ENCODE data around the gene NR1I3. TPM values are rescaled to one million over a fixed set of nuclear protein-coding genes. Genes with fewer than 3 reads are reported as not detected.
A peak's percentile ranks its signal among the peaks of the same experiment; 100 is the strongest.
"Not testable (repeated sequence)": the region's sequence is repeated elsewhere in the genome, so short reads cannot be mapped to it uniquely, and the experiment has no call there.

NR1I3 gene, protein sequence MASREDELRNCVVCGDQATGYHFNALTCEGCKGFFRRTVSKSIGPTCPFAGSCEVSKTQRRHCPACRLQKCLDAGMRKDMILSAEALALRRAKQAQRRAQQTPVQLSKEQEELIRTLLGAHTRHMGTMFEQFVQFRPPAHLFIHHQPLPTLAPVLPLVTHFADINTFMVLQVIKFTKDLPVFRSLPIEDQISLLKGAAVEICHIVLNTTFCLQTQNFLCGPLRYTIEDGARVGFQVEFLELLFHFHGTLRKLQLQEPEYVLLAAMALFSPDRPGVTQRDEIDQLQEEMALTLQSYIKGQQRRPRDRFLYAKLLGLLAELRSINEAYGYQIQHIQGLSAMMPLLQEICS
- 1 to 10 TPM; 1.9 to 4.4 (median 3.6) TPM for polyA plus RNA-seq (ENCODE audit: insufficient read length in 4 of 4)

DNA sequence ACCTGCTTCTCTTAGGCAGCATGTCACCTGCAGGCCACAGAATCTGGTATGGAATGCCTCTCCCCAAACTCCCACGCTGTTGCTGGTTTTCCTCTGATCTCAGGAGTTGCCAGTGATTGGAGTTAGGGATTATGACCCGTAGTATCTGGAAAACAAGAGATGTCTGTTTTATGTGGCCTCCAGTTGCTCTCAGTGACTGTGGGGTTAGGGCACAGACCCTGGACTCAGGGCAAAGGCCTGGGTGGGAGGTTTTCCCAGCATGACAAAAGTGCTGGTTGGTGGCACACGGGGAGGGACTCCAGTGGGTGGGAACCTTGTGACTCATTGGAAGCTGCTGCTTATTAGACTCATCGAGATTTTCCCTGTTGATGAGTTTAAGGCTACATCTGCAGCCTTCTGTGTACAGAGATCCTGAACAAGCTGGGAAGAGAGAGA is at the start of gene NR1I3:
TSS of gene NR1I3 (minus strand) at position 165 of the 435 bp plus-strand sequence. CDS start 1,638 bp downstream, outside the sequence.
- DNase-seq (ENCODE audit: low read depth in 4 of 4, low spot score in 2 of 4) = no peak

GRCh38 chr1:161287482-161288054 is 49.6 kb upstream of the NR1I3 start:
- DNase-seq (ENCODE audit: low read depth in 4 of 4, low spot score in 2 of 4) = no peak

- DNase-seq (ENCODE audit: low read depth in 4 of 4, low spot score in 2 of 4) = no peak
Observed at GRCh38 chr1:161285521-161285920, 47.5 kb upstream of the NR1I3 start.

DNA sequence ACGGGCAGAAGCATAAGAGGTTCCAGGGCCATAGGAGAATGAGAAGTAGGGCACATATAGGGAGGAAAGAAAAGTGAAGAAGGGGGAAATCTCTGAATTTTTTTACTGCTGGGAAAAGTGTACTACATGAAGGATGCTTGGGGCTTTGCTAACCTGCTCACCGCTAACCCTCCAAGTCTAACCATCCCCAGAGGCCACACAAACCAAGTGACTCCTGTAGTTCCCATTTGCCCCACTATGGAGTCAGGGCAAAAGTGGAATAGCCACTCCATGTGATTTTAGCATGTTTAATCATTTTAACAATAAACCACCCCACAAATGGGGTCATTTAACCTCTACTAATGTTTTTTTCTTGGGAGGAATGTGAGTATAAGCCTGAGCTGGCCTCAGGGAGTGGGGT is 47.1 kb upstream of the NR1I3 start:
- no peak for DNase-seq (ENCODE audit: low read depth in 4 of 4, low spot score in 2 of 4)

DNA sequence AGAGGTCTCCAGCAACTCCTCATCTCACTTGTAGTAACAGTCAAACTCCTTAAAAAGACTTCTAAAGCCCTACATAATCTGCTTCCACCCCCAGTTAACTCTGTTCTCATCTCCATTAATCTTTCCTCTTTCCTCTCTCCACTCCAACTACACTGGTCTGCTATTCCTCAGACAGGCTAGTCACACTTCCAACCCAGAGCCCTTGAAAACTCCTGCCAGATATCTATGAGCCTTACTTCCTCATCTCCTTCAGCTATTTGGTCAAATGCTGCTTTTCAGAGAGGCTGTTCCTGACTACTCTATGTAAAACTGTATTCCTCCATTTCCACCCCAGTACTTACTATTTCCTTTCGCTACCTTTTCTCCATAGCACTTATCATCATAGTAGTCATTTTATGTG is 45.0 kb upstream of the NR1I3 start:
- DNase-seq (ENCODE audit: low read depth in 4 of 4, low spot score in 2 of 4) = no peak

DNA sequence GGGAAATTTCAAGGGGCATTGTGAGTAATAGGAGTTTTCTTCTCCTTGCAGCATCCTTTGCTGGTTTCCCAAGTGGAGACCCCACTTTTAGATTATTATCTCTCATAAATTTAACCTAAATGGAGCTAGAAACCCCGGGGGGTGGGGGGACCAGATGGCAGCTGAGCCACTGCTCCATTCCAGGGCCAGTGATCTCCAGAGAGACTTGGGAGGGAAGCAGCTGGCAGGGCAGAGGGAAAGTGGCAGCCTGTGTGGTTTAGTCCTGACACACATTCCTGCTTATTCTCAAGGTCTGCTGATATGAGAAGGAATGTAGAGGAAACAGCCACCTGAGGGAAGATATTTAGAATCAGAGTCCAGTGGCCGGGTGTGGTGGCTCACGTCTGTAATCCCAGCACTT is 36.9 kb upstream of the NR1I3 start:
- DNase-seq (ENCODE audit: low read depth in 4 of 4, low spot score in 2 of 4) = no peak

DNA sequence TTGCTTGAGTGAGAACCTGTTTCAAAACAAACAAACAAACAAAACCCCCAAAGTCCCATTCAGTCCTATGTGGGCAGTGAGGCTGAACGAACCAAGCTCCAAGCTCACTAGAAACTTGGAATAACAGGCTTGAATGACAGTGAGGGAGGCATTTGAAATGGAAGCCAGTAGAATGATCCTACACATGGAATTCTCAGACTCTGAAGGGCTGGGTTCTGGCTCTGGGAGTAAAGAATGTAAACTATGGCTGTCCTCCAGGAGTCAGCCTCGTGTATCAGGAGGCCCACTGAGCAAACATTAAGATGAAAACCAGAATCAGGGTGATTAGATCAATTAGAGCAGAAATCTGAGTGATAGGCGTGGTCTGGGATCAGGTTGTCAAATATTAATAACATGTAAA is 35.4 kb upstream of the NR1I3 start:
- DNase-seq (ENCODE audit: low read depth in 4 of 4, low spot score in 2 of 4) = no peak

GRCh38 chr1:161267321-161267720 is 29.3 kb upstream of the NR1I3 start:
- no peak for DNase-seq (ENCODE audit: low read depth in 4 of 4, low spot score in 2 of 4)

DNA sequence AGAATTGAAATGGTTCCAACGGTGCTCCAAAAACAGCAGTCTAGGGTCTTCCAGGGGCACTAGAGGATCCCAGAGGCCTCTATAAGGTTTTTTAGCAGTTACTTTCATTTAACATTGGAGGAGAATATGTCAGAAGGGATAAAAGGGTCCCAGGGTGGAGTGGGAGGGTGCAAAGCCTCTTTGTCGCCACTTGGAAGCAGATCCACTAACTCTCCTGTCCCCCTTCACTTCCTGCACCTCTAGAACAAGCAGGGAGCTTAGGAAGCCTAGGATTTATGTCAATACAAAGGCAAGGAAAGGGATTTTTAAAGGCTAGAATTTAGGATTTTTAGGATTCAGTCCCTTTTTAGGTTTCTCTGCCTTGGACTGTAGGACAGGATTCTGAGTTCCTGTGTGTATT is 28.8 kb upstream of the NR1I3 start:
- no peak for DNase-seq (ENCODE audit: low read depth in 4 of 4, low spot score in 2 of 4)

DNA sequence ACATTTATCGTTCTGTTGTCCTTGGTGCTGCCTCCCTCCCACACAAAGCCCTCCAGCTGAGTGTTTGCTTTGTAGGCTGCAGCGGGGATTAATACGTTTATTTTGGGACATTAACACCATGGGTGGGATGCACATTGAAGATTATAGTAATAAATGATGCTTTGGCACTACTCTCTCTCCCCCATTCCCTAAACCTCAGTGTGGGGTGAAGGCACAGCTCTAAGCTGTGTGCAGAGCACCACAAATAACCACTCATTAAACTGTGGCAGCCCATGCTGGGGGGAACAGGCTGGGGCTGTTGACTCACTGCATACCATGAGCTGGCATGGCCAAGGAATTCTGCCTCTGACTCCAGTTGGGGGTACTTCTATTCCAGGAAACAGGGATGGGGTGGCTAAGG is 28.2 kb upstream of the NR1I3 start:
- DNase-seq (ENCODE audit: low read depth in 4 of 4, low spot score in 2 of 4) = no peak

DNA sequence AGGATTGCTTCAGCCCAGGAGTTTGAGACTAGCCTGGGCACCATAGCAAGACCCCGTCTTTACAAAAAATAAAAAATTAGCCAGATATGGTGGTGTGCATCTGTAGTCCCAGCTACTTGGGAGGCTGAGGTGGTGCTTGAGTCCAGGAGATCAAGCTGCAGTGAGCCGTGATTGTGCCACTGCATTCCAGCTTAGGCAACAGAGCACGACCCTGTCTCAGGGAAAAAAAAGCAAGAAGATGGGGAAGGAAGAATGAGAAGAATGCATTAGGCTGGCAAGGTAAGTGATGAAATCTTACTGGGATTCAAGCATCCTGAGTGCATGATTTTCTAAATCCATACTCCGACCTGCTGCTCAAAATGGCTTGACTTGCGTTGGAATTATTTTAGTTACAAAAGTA is 27.3 kb upstream of the NR1I3 start:
- no peak for DNase-seq (ENCODE audit: low read depth in 4 of 4, low spot score in 2 of 4)

DNA sequence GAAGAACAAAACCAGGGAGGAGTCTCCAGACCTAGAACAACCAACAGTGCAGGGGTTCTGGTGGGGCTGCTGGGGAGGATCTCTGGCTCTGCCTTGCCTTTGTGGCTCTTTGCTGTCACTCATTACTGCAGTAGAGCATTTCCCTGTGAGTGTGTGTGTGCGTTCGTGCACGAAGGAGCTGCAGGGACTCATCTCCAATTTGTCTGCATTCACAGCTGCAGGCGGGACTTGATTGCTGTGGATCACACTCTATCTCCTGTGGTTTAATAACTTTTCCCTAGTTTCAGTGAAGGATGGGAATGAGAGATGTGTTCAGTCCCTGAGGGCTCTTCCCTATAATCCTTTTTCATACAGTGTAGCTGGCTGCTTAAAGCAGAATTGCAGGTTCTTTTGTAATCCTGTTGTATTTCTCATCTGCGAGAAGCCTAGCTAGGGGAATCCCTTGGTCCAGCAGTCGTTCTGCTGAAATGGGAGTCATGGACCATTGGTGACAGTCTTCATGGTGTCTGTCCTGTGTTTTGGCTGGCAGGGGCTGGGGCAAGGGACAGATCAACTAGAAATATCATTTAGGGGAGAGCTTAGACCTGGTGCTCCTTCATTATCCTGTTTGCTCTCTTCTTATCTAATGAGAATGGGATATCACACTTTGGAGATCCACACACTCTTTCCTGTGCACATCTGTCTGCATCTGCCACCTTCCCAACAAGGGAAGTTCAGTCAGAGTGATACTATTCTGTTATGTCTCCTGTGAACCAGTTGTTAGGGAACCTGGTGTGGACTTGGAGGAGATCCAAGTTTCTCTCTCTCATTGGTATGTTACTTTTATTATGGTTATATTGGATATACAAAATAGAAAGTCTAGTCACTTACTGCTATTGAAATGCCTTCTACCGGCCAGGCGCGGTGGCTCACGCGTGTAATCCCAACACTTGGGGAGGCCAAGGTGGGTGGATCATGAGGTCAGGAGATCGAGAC is 23.5 kb upstream of the NR1I3 start:
- DNase-seq (ENCODE audit: low read depth in 4 of 4, low spot score in 2 of 4) = no peak

DNA sequence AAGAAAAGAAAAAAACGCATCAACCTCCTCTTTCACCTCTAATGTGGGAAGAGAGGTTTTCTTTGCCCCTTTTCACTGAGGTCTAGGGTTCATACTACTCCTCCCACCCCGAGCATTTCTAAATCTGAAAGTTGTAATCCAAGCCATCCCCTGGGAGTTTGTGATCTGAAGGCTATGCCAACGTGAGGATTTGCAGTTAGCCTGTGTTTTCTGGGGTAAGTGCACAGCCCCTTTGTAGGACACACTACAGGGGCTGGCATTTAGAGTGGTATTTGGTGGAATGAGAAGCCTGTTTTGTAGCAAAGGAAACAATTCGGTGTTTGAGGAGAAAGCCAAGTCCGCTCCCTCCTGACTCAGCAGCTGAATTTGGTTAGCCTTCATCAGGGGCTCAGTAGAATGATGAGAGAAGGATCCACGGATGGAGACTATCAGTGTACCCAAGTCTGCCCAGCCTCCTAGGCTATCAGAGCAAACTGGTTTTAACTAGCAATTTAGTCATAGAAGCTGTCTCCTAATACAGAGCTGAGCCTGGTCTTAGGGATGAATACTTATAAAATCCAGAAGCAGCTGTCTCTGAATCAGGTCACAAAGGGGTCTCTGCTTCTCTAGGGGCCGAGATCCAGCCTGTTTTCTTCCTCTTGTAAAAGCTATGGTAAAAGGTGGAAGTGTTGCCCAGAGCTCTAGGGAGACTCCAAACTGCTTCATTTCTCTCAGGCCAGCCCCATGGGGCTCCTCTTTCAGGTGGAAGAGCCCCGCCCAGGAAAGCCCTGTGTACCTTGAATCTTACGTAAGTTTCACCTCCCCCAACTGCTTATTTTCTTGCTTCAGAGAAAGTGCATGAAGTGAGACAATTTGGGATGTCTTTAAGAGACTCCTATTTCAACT is 22.6 kb upstream of the NR1I3 start:
- no peak for DNase-seq (ENCODE audit: low read depth in 4 of 4, low spot score in 2 of 4)

- no peak for DNase-seq (ENCODE audit: low read depth in 4 of 4, low spot score in 2 of 4)
Observed at GRCh38 chr1:161259765-161260164, 21.8 kb upstream of the NR1I3 start.

GRCh38 chr1:161259345-161259702 is 21.3 kb upstream of the NR1I3 start:
- no peak for DNase-seq (ENCODE audit: low read depth in 4 of 4, low spot score in 2 of 4)

- peak in 3 of 4 donors; percentile 28 to 68 (median 58) for DNase-seq (ENCODE audit: low read depth in 4 of 4, low spot score in 2 of 4)
Observed at GRCh38 chr1:161258439-161259344, 20.7 kb upstream of the NR1I3 start, which contains the start of gene PCP4L1. Gene PCP4L1 (plus strand): TSS chr1:161258745. CDS start chr1:161258975, 230 bp downstream.

DNA sequence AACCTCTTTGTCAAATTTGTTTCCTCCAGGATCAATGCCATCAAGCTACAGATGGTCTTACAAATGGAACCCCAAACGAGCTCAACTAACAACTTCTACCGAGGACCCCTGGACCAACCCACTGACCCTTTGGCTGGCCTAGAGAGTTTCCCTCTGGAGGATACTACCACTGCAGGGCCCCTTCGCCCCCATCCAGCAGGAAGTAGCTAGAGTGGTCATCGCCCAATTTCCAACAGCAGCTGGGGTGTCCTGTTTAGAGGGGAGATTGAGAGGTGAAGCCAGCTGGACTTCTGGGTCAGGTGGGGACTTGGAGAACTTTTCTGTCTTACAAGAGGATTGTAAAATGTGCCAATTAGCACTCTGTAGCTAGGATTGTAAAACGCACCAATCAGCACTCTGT is 19.1 kb upstream of the NR1I3 start:
- DNase-seq (ENCODE audit: low read depth in 4 of 4, low spot score in 2 of 4) = not testable (repeated sequence)

GRCh38 chr1:161255955-161256520 is 18.0 kb upstream of the NR1I3 start:
- DNase-seq (ENCODE audit: low read depth in 4 of 4, low spot score in 2 of 4) = not testable (repeated sequence)

GRCh38 chr1:161255302-161255701 is 17.3 kb upstream of the NR1I3 start:
- DNase-seq (ENCODE audit: low read depth in 4 of 4, low spot score in 2 of 4) = not testable (repeated sequence)
